Skin epidermis (tissue), 12 donors: ENCODE results near the gene KCNA5.

Experiments used
- H3K27ac ChIP-seq, 21 experiments: fragments of 200-600 bp; sonication (generic) in 11 of 21; one replicate each; pipeline ENCODE4 v1.5.0; 2020; ENCODE audit warnings: mild to moderate bottlenecking in 3 of 21, inconsistent platforms in 2 of 21, moderate library complexity in 2 of 21
- H3K4me3 ChIP-seq, 7 experiments: fragments of 200-600 bp; sonication (generic) in 2 of 7; one replicate each; pipeline ENCODE4 v1.5.0; 2020; ENCODE audit warnings: inconsistent platforms in 2 of 7, mild to moderate bottlenecking in 2 of 7, moderate library complexity in 1 of 7

Gene KCNA5

DNA sequence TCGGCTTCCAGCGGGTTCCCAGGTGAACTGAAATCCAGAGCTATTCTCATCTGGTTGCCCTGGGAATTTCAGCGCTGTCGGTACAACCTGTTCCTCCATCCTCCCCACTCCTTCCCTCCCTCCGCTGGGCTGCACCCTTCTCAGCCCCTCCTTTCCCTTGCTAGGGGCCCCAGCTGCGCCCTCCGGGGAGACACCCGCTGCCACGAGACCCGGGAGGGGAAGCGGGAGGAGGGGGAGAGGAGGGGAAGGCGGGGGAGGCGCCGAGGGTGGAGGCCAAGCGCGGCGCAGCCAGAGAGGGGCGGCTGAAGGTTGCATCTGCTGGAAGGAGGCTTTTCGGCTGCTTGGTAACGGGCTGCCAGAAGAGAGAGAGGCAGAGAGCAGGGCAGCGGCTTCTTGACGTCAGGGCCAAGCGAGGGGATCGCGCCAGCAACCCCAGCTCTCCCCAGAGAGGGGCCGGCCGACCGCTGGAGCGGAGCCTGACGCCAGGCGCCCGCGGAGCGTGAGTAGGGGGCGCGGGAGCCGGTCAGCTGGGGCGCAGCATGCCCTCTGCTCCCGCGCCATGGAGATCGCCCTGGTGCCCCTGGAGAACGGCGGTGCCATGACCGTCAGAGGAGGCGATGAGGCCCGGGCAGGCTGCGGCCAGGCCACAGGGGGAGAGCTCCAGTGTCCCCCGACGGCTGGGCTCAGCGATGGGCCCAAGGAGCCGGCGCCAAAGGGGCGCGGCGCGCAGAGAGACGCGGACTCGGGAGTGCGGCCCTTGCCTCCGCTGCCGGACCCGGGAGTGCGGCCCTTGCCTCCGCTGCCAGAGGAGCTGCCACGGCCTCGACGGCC, at the start of gene KCNA5:
KCNA5 (plus strand) TSS at position 291 of the 831 bp plus-strand sequence; CDS start at position 560, 269 bp downstream.
- H3K4me3 ChIP-seq = no peak within 1 kb of the TSS
- H3K27ac ChIP-seq = no peak within 1 kb of the TSS

DNA sequence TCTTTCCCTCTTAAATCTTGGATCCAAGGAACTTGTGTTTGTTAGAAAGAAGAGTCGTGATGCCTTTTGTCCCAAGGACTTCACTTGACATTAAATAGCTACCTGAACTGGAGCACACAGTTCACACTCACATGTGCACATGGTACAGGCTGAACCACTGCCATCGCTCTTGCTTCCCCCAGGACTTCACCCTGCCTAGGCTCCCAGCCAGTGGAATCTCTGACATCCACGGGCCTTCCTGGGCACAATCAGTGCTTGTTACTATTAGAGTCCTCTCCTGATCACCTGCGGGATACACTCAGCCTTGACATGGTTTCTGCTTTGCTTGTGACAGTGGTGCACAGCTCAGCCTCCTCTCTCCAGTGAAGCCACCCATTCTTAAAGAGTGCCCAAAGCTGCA, 49.1 kb upstream of the KCNA5 start:
- Histone ChIP-seq H3K27ac (no peak overlapping the region), H3K4me3 (no peak overlapping the region)

DNA sequence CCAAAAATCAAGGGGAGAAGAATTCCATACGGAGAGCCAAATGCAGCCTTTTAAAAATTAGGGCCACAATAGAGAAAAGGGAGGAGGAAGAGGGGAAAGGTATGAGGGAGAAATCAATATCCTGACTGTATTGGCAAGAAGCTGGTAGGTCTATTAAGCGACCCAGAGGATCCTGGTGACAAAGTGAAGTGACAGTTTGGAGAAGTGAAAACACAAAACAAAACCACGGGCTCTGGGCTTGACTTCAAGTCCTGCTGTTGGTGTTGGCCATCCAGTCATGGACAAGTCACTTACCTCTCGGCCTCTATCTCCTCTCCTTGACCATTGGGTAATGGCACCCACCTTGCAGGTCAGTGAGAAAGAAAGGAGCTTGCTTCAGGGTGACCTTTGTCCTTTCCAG, 47.0 kb upstream of the KCNA5 start:
- H3K27ac ChIP-seq = no peak overlapping the region

DNA sequence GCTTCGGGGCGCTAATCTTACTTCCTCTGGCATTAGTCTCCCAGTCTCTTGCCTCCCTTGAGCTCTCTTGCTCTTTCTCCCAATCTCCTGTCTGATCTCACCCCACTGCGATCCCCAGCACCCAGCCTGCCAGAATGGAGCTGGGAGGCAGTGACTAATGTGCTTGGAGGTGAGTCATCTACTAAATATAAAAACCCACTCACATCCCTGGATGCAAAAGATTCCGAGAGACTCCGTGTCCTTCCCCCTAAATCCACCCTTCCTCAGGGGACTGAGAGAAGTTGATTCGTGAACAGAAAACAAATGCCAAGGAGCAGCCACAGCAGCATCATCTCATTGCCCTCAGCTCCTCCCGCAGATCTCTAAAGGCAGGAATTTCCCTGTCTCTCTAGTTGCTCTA, 45.7 kb upstream of the KCNA5 start:
- Histone ChIP-seq H3K27ac (no peak overlapping the region), H3K4me3 (no peak overlapping the region)

More for the DNA sequence above, 47.0 kb upstream of the KCNA5 start:
- no peak overlapping the region for H3K4me3 ChIP-seq

DNA sequence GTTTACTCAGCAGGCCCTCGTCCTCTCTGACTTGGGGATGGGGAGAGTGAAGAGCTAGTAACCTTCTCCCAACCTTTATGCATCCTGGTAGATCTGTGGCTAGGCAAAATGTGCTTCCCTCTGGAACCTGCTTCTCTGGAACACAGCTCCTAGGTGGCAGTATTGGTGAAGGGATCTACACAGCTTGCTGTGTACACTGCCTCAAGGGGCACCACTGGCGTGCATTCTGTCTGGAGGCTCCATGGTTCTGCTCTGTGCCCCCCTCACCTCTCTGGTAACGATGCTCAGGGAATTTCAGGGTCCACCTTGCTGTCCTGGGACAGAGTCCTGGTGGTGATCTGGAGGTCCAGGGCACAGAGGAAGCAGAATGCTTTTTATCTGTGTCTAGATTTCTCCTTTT, 43.5 kb upstream of the KCNA5 start:
- H3K27ac ChIP-seq = no peak overlapping the region

DNA sequence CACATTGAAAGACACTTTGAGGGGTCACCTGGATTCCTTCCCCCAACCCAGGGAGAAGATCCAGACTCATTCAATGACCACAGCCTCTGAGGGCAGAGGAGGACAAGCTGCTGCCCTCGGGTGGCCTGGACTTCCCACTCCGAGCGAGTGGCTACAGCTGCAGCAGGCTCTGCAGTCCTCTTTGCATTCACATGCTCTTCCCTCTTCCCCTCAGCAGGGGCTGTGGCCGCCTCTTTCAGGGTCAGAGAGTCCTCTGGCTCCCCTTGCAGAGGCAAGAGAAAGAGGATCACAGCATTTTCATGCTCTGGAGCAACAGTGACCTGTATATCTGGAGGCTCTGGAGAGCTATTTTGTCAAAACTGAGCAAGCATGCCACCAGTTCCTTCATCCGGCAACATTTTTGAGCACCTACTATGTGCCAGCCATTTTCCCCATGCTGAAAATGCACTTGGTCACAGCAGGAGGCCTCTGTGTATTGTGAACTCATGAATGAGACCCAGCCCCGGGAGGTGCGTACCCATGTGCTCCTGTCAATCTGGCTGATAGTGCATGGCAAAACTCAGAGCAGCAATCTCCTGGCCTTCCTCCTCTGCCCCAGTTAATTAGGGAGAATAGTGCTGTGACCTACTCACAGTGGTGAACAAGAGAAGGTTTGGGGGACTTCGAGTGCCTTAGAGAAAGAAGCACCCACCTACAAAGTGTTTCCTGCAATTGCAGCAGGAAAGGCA, 42.9 kb upstream of the KCNA5 start:
- H3K4me3 ChIP-seq = no peak overlapping the region
- H3K27ac ChIP-seq = no peak overlapping the region

More for the DNA sequence above, 43.5 kb upstream of the KCNA5 start:
- H3K4me3 ChIP-seq = no peak overlapping the region

DNA sequence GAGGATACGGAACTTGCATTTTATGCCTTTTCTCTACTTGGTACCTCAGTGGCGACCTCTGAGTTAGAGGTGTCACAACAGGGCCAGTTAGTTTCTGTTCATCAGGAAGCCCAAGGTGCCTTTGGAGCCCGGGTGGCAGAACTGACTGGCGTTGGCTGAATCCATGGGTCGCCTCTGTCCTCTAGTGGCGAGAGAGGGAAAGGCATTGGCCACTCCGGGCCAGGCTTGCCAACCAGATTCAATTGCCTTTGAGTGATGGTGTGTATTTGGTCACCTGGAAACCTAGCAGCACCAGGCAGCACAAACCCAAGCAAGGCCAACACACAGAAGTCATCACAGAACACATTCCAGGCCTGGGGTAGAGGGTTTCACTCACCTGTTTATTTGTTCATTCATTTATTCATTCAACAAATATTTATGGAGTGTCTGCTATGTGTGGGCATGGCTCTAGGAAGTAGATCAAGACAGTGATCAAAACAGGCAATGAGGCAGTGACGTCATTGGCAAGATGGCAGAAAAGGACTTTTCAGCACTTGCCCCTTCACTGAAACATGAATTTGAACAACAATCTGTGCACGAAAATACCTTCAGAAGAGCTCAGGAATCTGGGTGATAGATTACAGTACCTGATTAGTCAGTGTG, 40.5 kb upstream of the KCNA5 start:
- no peak overlapping the region for H3K4me3 ChIP-seq
- H3K27ac ChIP-seq = no peak overlapping the region

DNA sequence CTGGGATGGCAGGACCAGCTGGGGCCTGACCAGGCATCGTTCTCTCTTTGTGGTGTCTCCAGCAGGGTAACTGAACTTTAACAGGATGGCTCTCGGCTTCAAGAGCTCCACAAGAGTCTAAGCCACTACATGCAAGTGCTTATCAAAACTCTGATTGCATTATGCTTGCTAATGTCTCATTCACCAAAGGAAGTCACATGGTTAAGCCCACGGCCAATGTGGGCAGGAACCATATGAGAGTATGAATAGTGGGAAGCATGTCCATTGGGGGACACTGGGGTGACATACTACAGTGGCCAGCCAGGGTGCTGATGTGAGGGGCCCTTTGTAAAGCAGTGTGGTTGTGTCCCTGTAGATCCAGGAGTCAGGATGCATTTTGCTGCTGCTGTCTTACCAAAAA, 35.0 kb upstream of the KCNA5 start:
- H3K4me3 ChIP-seq = no peak overlapping the region
- H3K27ac ChIP-seq = no peak overlapping the region

DNA sequence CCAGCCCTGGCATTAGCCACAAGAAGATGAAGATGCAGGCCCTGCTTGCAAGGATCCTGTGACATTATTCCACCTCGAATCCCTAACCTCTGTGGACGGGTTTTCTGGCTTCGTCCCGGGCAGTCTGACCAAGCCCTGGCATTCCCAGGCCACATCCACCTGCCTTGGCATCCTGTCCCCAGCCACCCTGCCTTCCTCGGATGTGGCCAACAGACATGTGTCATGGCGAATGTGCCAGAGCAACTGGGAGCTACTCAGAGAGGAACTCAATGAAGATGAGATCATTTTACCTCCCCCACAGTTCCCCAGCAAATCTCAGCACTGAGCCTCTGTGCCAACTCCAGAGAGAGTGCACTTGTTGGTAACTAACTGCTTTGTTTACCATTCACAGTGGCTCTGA, 33.5 kb upstream of the KCNA5 start:
- no peak overlapping the region for H3K27ac ChIP-seq
- H3K4me3 ChIP-seq = no peak overlapping the region

DNA sequence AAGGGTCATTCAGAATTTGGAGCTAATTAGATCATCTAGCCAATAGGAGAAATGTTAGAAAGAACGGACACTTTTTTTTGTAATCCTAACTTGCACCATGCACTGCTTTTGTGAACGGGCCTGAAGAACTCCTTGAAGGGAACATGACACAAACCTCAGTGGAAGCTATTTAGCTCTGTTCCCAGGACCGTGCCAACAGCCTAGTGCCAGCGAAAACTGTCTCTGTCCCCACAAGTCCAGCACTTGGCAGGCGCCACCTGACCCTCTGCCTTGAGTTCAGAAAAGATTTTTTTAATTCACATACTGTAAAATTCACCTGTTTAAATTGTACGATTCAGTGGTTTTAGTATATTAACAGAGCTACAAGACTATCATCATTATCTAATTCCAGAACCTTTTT, 31.3 kb upstream of the KCNA5 start:
- Histone ChIP-seq H3K4me3 (no peak overlapping the region), H3K27ac (no peak overlapping the region)

DNA sequence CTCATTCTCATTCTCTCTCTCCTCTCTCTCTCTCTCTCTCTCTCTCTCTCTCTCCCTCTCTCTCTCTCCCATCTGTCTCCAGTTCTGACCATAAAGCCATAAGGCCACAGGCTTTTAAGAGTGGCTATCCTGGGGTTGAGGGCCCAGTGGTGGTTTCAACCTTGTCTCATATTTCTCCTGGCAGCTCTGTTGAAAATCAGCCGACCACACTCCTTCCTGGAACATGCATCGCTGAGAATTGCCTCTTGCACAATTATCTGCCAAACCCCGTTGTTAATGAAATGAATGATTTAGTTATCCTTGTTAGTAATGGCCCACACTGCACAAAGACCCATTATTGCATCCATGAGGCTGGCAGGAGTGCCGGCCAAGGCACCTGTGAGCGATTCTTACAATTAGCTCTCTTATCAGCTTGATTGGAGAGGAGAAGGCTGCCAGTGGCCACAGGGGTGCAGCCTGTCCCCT, 30.4 kb upstream of the KCNA5 start:
- H3K4me3 ChIP-seq = no peak overlapping the region
- H3K27ac ChIP-seq = no peak overlapping the region

DNA sequence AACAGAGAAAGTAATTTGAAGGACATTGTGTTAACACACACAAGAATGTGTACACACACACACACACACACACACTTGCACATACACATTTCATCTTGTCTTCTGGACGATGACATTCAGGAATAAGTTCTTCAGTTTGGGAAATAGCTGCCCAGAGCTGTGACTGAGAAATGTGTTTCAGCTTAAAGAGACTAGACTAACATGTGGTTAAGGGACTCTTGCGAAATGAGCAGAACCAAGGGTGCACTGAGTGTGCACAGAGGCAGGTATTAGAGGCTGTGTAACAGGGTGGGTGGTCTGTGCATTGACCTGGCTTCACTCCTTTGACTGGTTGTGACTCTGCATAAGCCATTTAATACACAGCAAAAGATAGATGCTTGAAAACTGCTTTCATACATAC, 29.4 kb upstream of the KCNA5 start:
- H3K27ac ChIP-seq = no peak overlapping the region
- no peak overlapping the region for H3K4me3 ChIP-seq

DNA sequence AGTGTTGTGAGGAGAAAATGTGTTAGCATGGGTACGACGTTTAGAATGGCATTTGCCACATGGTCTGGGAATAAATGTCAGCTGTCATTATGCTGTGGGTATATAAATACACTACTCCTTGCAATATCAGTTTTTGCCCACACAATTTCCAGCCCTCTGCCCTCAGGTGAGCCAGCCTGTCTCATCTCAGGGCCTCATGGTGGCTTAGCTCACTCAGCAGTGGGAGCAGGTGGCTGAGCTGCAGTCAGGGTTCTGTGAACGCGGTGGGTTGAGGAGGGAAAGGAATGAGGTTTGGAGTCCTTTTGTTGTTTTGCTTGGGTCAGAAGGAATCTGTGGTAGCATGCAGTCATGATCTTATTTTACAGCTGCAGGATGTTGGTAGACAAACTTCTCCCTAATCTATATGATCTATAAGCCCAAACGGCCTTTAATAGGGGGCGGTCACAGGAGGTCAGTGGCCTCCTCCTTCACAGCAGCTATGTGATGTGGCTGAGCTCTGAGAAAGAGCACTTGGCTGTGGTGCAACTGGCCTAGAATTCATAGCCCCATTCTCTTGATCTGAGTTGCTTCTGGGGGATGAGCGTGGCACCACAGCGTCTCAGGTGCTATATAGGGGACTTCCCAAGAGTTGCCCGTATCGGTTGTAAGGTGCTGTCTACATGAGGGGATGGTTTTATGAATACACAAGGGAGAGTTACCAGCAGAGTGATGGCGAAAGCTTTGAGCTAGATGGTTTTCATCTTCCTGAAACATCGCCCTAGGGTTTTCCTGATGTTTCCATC, 27.8 kb upstream of the KCNA5 start:
- Histone ChIP-seq H3K4me3 (no peak overlapping the region), H3K27ac (no peak overlapping the region)

DNA sequence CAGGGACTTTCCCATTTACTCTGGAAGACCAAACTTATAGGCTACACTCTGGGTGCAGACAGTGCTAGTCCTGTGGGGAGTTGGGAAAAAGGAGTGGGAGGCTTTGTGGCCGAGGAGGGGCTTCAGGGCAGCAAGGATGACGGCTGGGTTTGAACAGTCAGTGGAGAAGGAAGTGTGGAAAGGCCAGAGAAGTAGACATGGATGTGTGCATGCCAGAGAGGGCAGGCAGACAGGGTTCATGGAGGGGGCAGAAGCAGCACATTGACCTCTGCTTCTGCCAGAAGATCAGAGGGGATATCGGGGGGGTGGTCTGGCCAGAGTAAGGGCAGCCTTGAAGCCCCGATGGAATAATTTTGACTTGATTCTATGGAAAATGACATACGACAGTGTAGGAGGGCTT, 27.2 kb upstream of the KCNA5 start:
- H3K4me3 ChIP-seq = no peak overlapping the region
- no peak overlapping the region for H3K27ac ChIP-seq

DNA sequence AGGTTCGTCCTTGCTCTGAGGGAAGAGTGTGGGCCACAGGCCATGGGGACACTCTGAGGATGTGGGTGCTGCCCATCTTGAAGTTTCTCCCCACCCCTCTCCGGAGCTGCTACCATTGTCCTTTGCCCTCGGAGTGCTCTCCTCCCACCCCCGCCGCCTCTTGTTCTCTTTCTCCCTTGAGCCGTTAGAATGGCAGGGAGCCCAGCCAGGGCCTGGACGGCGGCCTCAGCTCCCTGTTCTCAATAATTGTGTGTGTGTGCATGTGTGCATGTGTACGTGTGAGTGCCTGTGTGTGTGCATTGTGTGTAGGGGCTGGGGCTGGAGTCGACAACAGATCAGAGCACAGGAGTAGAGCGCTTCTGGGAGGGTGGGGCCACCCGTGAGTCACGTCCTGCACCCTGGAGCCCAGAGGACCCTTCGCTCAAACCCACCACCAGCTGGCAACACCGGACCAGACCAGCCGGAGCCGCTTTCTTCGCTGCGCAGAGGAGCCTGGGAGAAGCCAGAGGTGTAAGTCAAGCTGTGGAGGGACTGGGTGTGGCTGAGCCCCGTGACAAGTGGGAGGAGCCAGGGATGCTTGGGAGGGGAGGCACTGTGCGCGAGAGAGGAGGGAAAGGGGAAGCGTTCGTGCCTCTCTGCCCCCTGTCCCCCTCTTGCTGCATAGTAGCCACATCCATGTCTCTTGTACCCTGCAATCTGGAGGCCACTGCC, 25.9 kb upstream of the KCNA5 start:
- no peak overlapping the region for H3K4me3 ChIP-seq
- H3K27ac ChIP-seq = no peak overlapping the region

DNA sequence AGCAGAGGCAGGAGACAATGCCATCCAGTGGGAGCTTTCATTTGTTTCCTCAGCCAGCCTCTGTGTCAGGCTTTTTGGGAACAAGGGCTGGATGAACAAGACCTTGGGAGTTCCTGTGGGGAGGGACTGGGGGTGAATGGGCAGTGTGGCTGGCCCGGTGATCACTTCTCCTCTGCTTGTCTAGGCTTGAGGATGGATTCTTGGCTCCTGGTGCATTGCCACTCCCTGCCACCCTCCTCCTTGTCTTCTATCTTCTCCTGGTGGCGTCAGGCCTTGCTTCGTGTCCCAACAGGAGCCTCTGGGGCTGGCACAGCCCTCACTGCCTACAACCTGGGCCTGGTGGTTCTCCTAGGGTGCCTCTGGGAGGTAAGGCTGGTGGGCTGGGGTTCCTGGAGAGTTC, 25.0 kb upstream of the KCNA5 start:
- Histone ChIP-seq H3K4me3 (no peak overlapping the region), H3K27ac (no peak overlapping the region)

DNA sequence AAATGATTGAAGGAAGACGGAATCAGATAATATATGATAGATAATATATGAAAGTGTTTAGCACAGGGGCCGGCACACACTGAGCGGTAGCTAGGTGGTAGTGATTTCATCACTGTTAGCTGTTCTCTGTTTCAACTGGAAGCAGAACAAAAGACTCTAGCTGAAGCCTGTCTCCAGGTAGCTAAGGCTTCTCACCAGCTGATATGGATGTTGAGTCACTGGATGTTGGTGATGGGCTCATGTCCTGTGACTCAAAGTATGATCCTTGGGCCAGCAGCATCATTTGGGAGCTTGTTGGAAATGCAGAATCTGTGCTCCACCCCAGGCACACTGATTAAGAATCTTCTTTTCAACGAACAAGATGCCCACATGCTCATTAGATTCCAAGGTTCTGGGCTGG, 21.7 kb upstream of the KCNA5 start:
- Histone ChIP-seq H3K27ac (no peak overlapping the region), H3K4me3 (no peak overlapping the region)

DNA sequence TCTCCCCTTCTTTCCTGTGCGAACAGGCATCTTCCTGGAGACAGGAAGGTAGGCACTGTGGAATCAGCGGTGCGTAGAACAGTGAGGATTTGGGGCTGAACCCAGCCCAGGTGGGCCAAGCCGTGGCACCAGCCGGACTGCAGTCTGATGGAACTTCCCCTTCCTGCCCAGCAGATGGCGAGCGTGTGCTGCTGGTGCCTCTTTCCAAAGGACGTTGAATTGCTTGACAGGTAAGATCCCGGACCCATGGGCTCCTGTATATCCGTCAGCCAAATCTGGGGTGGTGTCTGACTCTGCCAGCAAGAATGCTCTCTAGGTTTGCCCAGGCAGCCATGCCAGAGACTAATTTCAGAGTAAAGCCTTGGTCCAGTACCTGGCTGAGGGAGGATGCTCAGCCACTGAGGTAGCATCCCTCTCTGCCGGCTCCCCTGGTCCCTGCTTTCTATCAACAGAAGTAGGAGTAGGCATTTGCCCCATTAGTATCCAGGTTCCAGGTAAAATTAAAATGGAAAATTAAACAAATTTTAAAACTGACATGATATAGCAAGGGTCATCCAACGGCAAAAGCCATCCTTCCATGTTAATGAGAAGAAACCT, 21.1 kb upstream of the KCNA5 start:
- Histone ChIP-seq H3K4me3 (no peak overlapping the region), H3K27ac (no peak overlapping the region)

DNA sequence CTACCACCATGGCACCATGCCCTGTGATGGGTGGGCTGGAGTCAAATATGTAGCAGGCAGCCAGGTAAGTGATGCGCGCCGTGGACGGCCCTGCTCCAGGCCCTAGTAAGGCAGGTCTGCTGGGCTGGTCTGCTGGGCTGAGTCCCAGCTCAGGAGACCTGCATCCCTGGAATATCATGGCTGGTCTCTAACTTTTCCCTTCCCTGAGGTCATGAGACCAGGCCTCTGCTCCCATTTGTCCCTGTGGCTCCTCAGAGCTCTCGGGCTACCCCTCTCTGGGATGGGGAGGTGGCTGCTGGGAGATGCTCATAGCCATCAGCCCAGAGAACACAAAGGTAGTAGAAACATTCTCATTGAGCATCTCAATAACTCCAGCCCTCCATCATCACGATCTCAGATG, 19.8 kb upstream of the KCNA5 start:
- Histone ChIP-seq H3K27ac (no peak overlapping the region), H3K4me3 (no peak overlapping the region)
